Activated T-helper 1 cell treated with Interleukin-2 at 50 U/mL for 16 hours (primary cell): ENCODE data around the gene SLC25A48.

ENCODE experiments used
- DNase-seq: peaks from one replicate; pipeline ENCODE4 v3.0.0-alpha.2; 2020; ENCODE audit warnings: low read depth

SLC25A48 gene

DNA sequence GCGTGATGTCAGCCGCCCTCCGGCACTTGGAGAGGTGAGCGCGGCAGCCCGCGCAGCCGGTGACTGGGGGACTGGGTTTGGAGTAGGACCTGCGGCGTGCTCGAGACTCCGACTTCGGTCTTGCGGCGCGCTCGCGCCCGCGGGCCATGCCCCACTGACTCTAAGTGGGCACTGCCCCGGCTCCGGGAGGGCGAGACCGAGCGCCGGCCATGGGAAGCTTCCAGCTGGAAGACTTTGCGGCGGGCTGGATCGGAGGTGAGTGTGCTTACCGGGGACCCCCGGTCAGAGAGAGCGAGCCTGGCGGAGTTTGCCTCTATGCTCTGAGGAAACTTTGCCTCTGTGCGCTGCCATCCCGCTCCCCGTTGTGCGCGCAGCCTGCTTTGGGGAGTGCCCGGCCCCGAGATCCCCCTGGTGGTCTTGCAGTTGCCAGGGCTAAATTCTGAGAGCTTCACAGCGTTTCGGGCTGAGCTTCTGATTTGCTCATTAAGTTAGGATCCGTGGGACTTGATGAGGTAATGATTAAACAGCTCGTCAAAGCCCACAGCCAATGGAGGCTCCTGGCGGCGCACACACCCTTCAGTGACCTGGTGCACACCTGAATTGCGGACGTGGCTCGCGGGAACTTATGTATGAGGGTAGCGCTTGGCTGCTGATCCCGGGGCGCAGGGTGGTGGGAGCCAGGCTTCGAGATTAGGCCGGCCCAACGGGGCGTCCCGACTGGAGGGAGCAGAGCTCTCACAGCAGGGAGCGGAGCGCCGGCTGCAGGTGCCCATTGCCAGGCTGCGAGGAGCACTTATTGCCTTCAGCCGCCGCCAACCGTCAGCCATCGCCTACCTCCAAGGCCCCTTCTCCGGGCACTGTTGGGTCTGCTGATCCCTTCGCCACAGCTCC is at the start of gene SLC25A48:
Gene SLC25A48 (plus strand): TSS at position 25 of the 891 bp plus-strand sequence. CDS start 185 bp downstream, at position 210.
- no peak for DNase-seq

GRCh38 chr5:135800656-135801055 is 33.8 kb upstream of the SLC25A48 start:
- no peak for DNase-seq

DNA sequence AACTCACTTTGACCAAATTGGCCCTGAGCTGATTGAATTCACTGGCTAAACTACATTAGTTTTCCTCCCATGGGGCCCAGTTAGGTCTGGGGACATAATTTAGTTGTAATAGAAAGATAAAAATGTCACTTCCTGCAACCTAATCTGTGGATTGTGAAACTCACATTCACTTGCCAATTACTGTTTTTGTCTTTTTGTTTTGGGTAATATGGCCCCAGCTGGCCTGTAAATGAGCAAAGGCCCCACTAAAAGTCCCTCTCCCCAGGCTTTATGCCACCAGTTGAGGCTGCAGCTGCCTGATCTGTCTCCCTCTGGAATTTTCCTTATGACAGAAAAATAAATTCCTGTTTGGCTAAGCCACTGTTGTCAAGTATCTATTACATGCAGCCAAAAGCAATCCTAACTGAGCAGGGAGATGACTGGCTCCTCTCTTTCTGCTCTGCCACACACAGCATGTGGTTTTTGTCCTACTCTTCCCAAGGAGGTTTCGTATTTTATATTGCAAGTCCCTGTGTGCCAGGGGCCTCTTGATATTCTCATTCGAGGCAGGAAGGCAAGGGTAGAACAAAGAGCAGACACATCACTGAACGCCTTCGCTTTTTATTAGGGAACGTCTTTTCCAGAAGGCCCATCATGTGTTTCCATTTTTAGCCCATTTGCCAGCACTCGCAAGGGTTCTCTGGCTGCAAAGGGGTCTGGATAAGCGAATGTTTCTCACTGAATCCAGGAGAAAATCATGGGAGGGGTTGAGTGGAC is 24.1 kb upstream of the SLC25A48 start:
- no peak for DNase-seq

DNA sequence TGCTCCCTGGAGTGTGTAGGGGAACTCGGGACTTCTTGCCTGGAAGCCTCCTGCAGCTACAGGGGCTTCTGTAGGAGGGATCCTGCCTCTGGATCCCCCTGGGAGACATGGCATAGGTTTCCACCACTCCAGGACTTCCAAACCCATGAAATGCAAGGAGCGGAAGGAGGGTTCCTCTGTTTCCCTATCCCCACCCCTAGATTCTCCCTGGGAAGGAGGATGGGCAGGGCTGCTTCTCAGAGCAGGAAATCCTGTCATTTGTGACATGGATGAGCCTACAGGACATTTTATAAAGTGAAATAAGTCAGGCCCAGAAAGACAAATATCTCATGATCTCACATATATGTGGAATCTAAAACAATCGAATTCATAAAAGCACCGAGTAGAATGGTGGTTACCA is 23.5 kb upstream of the SLC25A48 start:
- no peak for DNase-seq

DNA sequence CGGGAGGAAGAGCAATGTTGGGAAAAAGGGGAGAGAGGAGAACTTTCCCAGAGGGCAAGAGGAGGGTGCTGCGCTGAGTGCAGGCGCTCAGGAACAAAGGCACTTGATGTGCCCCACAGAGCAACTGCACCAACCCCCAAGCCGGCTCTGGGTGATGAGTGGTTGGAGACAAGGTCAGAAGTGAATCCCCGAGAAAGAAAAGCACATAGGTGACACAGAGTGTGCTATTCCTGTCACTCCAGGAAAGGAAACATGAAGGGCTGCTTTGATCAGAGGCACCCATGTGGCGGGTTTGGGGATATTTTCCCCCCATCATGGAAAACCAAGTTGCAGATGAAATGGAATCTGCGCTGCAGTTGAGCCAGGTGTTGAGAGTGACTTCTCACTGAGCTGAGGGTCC is 20.7 kb upstream of the SLC25A48 start:
- DNase-seq, result no peak

DNA sequence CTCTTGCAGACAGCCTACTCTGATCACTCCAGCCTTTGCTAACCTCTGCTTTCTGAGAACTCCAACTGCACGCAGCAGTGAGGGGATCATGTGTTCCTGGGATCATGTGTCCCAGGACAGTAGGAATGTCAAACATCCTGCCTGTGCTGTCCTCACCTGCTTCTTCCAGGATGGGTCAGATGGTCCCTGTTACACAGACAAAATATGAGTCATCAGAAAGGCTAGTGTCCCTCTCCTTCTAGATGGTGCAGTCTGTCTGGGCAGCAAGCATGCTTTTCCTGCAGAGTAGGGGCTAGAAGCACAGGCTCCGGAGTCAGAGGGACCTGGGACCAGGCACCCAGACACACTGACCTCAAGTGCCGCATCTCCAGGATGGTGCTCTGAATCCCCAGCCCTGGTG is 20.1 kb upstream of the SLC25A48 start:
- DNase-seq, result no peak

DNA sequence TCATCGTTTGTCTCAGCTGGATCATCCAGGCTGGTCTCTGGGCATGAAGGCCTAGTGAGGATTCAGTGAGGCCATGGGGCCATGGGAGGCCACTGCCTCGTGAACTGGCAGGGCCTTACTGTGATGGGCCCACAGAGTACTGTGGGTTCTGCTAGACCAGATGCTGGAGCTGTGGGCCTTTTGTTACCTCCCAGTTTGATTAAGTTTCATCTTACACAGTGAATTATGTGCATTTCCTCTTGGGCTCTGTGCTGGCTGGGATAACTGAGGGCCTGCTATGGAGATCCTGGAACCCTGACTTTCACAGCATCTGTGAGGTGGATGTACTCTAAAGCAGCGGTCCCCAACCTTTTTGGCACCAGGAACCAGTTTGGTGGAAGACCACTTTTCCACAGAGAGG is 19.7 kb upstream of the SLC25A48 start:
- DNase-seq, result no peak

- DNase-seq, result no peak
Observed at GRCh38 chr5:135821061-135821801, 13.2 kb upstream of the SLC25A48 start.

- DNase-seq, result no peak
Observed at GRCh38 chr5:135821802-135822201, 12.7 kb upstream of the SLC25A48 start.

GRCh38 chr5:135822286-135822685 is 12.2 kb upstream of the SLC25A48 start:
- DNase-seq, result no peak

GRCh38 chr5:135822959-135823358 is 11.5 kb upstream of the SLC25A48 start:
- DNase-seq, result no peak

DNA sequence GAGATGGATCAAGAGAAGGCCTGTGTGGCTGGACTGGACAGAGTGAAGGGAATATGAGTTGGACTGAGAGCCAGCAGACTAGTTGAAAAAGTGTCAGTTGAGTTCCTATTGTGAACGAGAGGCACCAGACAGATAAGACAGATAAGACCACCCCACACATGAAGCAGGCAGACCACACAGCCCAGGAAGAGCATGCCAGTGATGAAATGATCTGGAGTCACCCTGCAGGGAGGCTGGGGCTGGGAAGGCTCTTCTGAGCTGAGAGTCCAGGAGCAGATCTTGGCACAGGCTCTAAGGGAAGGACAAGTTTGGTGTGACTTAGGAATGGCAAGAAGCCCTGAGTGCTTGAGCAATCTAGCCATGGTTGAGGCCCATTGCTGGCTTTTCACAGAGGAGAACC is 10.6 kb upstream of the SLC25A48 start:
- DNase-seq, result no peak

DNA sequence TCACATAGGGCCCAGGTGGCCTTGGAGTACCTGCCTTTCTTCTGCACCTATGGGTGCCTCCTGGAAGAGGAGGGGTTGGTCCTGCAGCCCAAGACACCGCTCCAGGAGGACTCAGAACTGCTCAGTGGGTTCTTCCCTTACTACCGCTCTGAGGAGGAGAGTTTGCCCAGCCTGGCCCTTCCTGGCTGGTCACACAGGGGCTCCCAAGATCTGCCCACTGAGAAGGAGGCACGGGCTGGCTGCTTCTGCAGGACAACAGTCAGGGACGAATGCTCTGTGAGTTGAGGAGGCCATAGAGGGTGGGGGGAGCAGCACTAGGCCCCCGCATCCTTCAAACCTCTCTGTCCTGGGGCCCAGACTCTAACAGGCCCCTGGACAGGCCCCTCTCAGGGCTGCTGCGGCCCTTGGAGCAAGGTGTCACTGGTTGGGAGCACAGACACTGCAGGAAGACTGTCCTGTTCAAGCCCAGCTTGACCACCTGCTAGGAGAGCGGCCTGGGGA is 9.9 kb upstream of the SLC25A48 start:
- no peak for DNase-seq

DNA sequence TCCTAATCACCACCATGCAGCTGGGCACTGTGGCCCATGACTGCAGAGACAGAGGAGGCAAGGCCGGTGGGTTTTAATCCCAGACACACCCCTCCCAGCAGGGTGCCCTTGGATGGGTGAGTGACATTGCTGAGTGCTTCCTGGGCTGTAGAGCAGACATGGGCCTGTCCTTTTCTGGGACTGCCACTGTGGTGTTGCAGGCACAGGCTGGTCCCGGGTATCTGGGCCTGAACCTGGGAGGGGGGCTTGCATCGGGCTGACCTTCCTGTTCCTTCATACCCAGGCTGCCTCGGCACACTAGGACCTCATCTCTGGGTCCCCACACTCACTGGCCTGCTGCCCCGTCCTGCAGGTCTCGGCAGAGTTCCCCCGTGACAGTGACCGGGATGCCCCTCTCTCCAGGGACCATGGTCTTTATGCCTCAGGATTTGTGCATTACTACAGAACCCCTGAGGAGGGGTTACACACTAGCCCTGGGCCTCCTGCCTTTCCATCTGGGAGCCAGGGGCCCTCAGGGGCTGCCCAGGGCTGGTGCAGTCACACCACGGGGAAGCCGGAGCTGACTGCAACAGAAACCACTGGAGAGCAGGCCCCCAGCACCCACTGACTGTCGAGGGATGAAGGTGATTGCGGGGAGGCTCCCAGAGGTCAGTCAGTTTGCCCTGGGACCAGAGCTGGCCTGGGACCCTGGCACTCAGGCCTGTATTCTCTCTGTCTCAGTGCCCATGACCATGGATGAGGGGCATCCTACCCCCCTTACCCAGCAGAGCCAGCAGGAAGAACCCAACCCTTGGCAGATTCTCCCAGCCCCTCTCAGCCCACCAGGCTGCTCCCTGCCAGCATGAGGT is 8.9 kb upstream of the SLC25A48 start:
- DNase-seq, result no peak

GRCh38 chr5:135826221-135826525 is 8.3 kb upstream of the SLC25A48 start:
- no peak for DNase-seq

GRCh38 chr5:135826994-135827671 is 7.3 kb upstream of the SLC25A48 start:
- DNase-seq, result no peak

DNA sequence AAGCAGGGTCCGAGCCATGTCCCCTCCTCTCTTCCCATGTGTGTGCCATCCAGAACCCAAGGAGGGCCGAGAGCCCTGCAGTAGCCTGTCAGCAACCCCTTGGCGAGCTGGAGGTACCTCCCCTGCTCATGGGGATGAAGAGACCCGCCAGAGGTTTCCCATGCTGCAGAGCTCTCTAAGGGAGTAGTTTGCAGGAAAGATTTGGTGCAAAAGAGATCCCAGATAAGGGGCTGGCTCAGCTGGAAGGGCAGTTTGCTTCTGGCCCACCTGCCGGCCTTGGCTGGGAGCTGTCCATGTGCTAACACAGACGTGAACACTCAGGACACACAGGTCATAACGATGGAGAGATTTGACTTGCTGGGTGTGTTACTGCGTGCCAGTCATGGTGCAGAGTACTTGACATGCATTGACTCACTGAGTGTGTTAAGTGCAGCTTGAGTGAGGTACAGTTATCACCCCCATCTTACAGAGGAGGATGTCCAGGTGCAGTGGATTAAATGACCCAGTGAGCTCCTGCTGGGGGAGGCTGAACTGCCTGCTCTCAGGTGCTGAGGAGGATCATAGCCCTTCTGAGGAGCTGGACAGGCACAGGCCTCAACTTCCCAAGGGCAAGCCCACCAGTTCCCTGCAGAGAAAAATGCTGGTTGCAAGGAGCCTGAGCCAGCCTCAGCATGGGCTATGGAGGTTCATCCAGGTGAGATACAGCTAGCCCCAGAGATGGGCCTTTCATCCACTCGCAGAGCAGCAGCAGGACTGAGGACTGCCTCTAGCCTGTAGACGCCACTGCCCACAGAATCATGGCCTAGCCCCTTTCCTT is 6.3 kb upstream of the SLC25A48 start:
- DNase-seq, result no peak

GRCh38 chr5:135828782-135829127 is 5.7 kb upstream of the SLC25A48 start:
- DNase-seq, result no peak

GRCh38 chr5:135829179-135829578 is 5.3 kb upstream of the SLC25A48 start:
- DNase-seq, result no peak

GRCh38 chr5:135829681-135830383 is 4.6 kb upstream of the SLC25A48 start:
- no peak for DNase-seq
